ENCODE measurements around the gene IMPG2. TPM values are rescaled to one million over a fixed set of nuclear protein-coding genes. Genes with fewer than 3 reads are reported as not detected.

IMPG2 gene
- total RNA-seq, 2 experiments from 2014 or later: 0.23 to 0.29 TPM

DNA sequence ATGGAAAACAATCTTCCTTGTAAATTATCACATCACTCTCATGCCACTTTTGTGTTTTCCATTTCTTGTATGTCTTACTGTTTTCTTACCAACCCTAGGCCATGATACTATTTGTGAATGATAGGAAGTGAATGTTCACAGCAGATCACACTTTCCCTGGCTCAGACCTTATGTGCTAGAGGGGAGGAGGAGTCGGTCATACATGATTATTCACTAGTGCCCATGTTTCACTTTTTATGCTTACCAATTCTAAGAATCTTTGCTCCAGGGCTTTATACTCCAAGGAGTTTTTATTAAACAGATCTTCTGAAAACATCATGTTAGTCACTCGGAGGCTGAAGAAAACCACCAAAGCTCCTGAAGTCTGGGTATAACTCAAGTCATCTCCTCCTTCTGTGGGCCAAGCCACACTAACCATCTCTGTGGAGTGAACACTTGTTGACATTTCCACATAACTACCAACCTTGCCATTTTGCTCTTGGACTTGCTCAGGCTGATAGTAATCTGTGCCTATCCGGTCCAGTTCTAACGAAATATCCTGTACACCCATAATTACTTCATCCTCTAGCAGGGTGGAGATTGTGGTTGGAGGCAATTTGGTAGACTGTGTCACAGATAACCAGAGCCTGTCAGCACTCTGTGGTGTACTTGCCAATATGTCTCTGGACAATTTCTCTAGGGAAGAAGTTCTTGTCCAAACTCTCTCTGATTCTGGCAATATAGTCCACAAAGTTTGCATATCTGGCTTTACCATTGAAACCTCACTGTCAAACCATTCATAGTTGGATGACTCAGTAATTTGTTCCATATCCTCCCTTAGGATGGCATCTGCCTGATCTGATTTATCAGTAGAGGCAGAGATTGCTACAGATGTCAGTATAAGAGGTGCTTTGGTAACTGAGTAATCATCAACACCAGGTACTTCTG is 76.8 kb downstream of the IMPG2 start:
- DNase-seq: no peak

DNA sequence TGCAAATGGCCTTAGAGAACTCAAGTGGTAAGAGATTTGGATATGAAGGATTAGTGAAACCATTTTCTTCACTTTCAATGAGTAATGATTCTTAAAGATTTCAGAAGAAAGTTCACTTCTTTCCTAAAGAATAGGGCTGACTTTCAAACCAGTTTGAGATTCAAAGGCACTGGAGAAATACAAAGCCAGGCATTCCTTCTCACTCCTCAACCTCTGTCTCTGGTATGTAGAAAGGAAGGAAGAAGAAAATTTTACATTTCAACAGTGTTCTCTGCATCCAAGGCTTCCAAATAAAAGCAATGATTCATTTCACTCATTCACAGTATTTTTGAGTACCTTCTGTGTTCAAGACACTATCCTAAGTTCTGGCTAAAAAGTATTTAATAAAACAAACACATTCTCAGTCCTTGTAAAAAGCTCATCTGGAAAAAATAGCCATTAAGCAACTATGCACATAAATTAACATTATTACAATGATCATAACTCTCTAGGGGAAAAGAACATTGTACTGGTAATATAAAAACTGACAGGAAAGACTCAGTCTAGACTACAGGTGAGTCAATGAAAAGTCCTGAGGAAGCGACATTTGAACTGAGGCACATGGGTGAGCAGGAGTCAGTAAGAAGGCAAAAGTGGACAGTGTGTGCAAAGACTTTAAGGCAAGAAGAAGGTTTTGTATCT is 79.5 kb downstream of the IMPG2 start:
- ATAC-seq (no peak), DNase-seq (no peak)
- Mint-ChIP-seq H3K36me3 (peaks cover 5% of the 10 kb centered on the region), H3K4me3 (no peak overlapping the region), H3K27me3 (no peaks in the 10 kb centered on the region), H3K4me1 (no peaks in the 10 kb centered on the region), H3K9me3 (ENCODE audit: low read depth) (no peaks in the 10 kb centered on the region), H3K27ac (no peak overlapping the region)
- CTCF ChIA-PET: no interaction called here

More for the DNA sequence above, 76.8 kb downstream of the IMPG2 start:
- CTCF ChIA-PET: no interaction called here
- no peaks in the 10 kb centered on the region for H3K9me3 Mint-ChIP-seq (ENCODE audit: low read depth)
- H3K4me3 Mint-ChIP-seq: no peak overlapping the region
- H3K4me1 Mint-ChIP-seq: no peaks in the 10 kb centered on the region
- H3K36me3 Mint-ChIP-seq: peaks cover 5% of the 10 kb centered on the region
- no peaks in the 10 kb centered on the region for H3K27me3 Mint-ChIP-seq
- no peak for ATAC-seq
- H3K27ac Mint-ChIP-seq: no peak overlapping the region

DNA sequence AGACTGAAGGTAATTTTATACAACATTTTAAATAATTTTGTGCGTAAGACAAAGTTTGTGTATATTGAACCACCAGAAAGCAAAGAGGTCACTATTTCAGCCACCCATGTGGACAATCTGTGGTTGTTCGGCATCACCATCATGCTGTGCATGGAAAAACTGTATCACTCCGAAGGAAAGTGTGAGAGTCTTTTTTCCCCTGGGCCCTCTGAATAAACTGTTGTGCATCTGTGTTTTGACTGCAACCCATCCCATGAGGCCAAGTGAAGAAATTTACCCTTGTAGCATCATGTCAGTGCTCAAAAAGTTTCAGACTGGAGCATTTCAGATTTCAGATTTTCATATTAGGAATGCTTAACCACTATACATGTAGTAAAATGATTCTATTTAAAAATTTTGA is 85.3 kb downstream of the IMPG2 start:
- Mint-ChIP-seq H3K27me3 (no peaks in the 10 kb centered on the region), H3K9me3 (ENCODE audit: low read depth) (no peaks in the 10 kb centered on the region), H3K27ac (no peak overlapping the region), H3K36me3 (no peaks in the 10 kb centered on the region), H3K4me1 (no peaks in the 10 kb centered on the region), H3K4me3 (no peak overlapping the region)
- ATAC-seq (no peak), DNase-seq (no peak)
- CTCF ChIA-PET: no interaction called here

DNA sequence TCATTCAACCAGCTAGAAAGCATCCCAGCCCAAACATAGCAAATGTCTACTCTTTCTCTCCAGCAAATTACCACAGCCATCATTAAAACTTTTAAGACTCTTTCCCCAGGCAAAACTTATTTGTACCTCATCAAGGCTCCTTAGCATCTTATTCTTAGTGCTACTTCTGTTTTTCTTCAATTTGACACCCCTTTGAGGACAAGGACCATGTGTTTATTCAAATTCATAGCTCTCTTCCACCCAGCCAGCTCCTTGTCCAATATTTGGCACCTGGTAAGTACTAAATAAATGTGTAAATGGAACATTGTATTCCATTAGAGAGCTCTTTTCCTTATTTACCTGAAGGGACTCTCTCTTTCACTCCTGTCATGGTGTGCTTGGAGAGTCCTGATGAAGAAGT is 89.8 kb downstream of the IMPG2 start:
- H3K4me1 Mint-ChIP-seq: no peaks in the 10 kb centered on the region
- ATAC-seq: no peak
- no peaks in the 10 kb centered on the region for H3K27me3 Mint-ChIP-seq
- H3K36me3 Mint-ChIP-seq: no peaks in the 10 kb centered on the region
- CTCF ChIA-PET: interaction anchor here (1.1 kb wide), 1 partner anchor 9 kb away, joined by 3 read pairs; no protein-coding TSS in a partner anchor
- H3K9me3 Mint-ChIP-seq (ENCODE audit: low read depth): no peaks in the 10 kb centered on the region
- no peak overlapping the region for H3K27ac Mint-ChIP-seq
- no peak for DNase-seq
- no peak overlapping the region for H3K4me3 Mint-ChIP-seq

GRCh38 chr3:101229681-101230080 is 90.7 kb downstream of the IMPG2 start:
- Mint-ChIP-seq H3K27ac (no peak overlapping the region), H3K36me3 (no peaks in the 10 kb centered on the region), H3K27me3 (no peaks in the 10 kb centered on the region), H3K9me3 (ENCODE audit: low read depth) (no peaks in the 10 kb centered on the region), H3K4me3 (no peak overlapping the region), H3K4me1 (no peaks in the 10 kb centered on the region)
- CTCF ChIA-PET: interaction anchor here (1.1 kb wide), 1 partner anchor 10 kb away, joined by 3 read pairs; no protein-coding TSS in a partner anchor
- ATAC-seq: no peak
- DNase-seq: no peak

GRCh38 chr3:101228441-101228840 is 91.9 kb downstream of the IMPG2 start:
- Mint-ChIP-seq H3K27ac (no peak overlapping the region), H3K36me3 (no peaks in the 10 kb centered on the region), H3K4me3 (no peak overlapping the region), H3K9me3 (ENCODE audit: low read depth) (no peaks in the 10 kb centered on the region), H3K27me3 (no peaks in the 10 kb centered on the region), H3K4me1 (no peaks in the 10 kb centered on the region)
- DNase-seq: no peak
- CTCF ChIA-PET: no interaction called here
- no peak for ATAC-seq

- no peak for ATAC-seq
- peaks cover 3% of the 10 kb centered on the region for H3K9me3 Mint-ChIP-seq (ENCODE audit: low read depth)
- H3K4me3 Mint-ChIP-seq: no peak overlapping the region
- H3K27ac Mint-ChIP-seq: no peak overlapping the region
- CTCF ChIA-PET: interaction anchor here (1.4 kb wide), 1 partner anchor 17 kb away, joined by 3 read pairs; no protein-coding TSS in a partner anchor
- DNase-seq: no peak
- H3K36me3 Mint-ChIP-seq: peaks cover 2% of the 10 kb centered on the region
- peaks cover 2% of the 10 kb centered on the region for H3K4me1 Mint-ChIP-seq
- H3K27me3 Mint-ChIP-seq: no peaks in the 10 kb centered on the region
Observed at GRCh38 chr3:101224739-101225138, 95.6 kb downstream of the IMPG2 start.

DNA sequence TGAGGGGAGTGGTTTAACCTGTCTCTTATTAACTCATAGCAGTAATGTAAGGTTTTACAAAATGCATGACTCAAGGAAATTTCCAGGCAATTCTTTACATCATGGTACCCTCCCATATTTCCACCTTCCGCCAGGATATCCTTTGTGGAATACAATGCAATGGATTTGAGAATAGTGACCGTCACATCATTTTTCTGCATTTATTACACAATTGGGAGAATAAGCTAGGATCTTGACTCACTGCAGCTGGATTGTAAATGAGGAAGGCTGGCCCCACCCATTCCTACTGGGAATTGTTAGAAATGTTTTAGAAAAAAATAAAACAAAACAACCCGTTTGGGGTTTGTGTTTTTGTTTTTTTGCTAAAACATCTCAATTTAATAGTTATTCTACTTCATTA is 97.4 kb downstream of the IMPG2 start:
- no peak for ATAC-seq
- Mint-ChIP-seq H3K9me3 (ENCODE audit: low read depth) (peaks cover 7% of the 10 kb centered on the region), H3K27ac (no peak overlapping the region), H3K4me3 (no peak overlapping the region), H3K4me1 (peaks cover 2% of the 10 kb centered on the region), H3K27me3 (no peaks in the 10 kb centered on the region), H3K36me3 (peaks cover 2% of the 10 kb centered on the region)
- CTCF ChIA-PET: no interaction called here
- DNase-seq: no peak

GRCh38 chr3:101219842-101220560 is 100.4 kb downstream of the IMPG2 start:
- H3K4me3 Mint-ChIP-seq: no peak overlapping the region
- no peak overlapping the region for H3K27ac Mint-ChIP-seq
- H3K36me3 Mint-ChIP-seq: peaks cover 2% of the 10 kb centered on the region
- CTCF ChIA-PET: no interaction called here
- no peaks in the 10 kb centered on the region for H3K27me3 Mint-ChIP-seq
- DNase-seq (no peak), ATAC-seq (no peak)
- peaks cover 7% of the 10 kb centered on the region for H3K9me3 Mint-ChIP-seq (ENCODE audit: low read depth)
- H3K4me1 Mint-ChIP-seq: peaks cover 2% of the 10 kb centered on the region

GRCh38 chr3:101217472-101218245 is 102.7 kb downstream of the IMPG2 start:
- H3K36me3 Mint-ChIP-seq: peaks cover 2% of the 10 kb centered on the region
- ATAC-seq (no peak), DNase-seq (no peak)
- H3K4me3 Mint-ChIP-seq: no peak overlapping the region
- CTCF ChIA-PET: no interaction called here
- peaks cover 2% of the 10 kb centered on the region for H3K4me1 Mint-ChIP-seq
- H3K27ac Mint-ChIP-seq: no peak overlapping the region
- H3K27me3 Mint-ChIP-seq: no peaks in the 10 kb centered on the region
- peaks cover 7% of the 10 kb centered on the region for H3K9me3 Mint-ChIP-seq (ENCODE audit: low read depth)

DNA sequence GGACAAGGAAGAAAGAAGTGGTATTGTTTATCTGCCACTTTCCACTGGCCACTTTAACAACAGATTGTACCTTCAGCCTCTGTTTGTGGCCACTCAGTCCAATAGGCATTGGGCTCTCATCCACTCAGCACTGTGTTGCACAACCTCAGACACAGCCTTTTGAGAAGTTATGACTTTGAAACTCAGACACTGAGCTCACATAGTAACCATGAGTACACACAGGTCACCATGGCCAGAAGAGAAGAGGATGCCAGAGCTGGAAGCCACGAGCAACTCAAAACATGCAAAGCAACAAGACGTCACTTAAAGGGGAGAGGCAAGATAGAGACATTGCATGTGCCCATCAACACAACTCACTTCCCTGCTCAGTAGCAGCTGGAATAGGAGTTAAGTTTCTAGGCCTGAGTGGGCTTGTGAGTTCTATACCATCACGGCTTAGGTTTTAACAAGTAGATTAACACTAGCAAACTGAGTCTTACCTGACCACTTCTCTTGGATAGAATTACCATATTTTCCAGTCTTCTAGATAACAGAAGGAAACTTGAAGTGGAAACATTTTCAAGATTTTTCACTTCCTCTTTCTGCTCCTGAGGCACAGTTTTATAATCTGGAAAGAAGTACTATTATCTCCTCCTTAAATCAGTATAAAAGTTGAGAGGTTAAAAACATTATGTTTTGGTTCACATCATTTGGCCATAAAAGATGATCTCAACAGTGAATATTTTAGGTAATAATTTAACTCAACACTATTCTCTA is 103.5 kb downstream of the IMPG2 start:
- peaks cover 2% of the 10 kb centered on the region for H3K36me3 Mint-ChIP-seq
- no peak overlapping the region for H3K27ac Mint-ChIP-seq
- CTCF ChIA-PET: no interaction called here
- H3K4me1 Mint-ChIP-seq: peaks cover 2% of the 10 kb centered on the region
- peaks cover 7% of the 10 kb centered on the region for H3K9me3 Mint-ChIP-seq (ENCODE audit: low read depth)
- H3K4me3 Mint-ChIP-seq: no peak overlapping the region
- no peaks in the 10 kb centered on the region for H3K27me3 Mint-ChIP-seq
- no peak for DNase-seq
- ATAC-seq: no peak

GRCh38 chr3:101212730-101213129 is 107.6 kb downstream of the IMPG2 start:
- H3K27ac Mint-ChIP-seq: no peak overlapping the region

More at GRCh38 chr3:101212730-101213129, 107.6 kb downstream of the IMPG2 start:
- DNase-seq: no peak
- no peaks in the 10 kb centered on the region for H3K9me3 Mint-ChIP-seq (ENCODE audit: low read depth)
- ATAC-seq: no peak
- CTCF ChIA-PET: no interaction called here
- no peaks in the 10 kb centered on the region for H3K4me1 Mint-ChIP-seq
- peaks cover 6% of the 10 kb centered on the region for H3K27me3 Mint-ChIP-seq
- H3K36me3 Mint-ChIP-seq: no peaks in the 10 kb centered on the region
- H3K4me3 Mint-ChIP-seq: no peak overlapping the region

All from activated CD8-positive, alpha-beta memory T cell treated with anti-CD3 and anti-CD28 coated beads, Interleukin-2, amount 10 ng/mL, durations not matched to agents 7 days and 5 days (primary cell).